K562 (cell line): ENCODE measurements around the gene CDYL. TPM values are rescaled to one million over a fixed set of nuclear protein-coding genes. Genes with fewer than 3 reads are reported as not detected.

Experiments
- ATAC-seq: fragments of 200-7000 bp; cut with Tn5 transposase; 3 replicates; pipeline ENCODE4 v1.9.1; 2020; ENCODE audit warnings: moderate library complexity
- BruUV-seq: library from RNA; stranded (reverse); fragments of 400-500 nt; replicated peaks from 2 replicates; lab custom pipeline; 2021; lab: Mats Ljungman, UMichigan
- CTCF ChIA-PET: fragments of 300-600 bp; formaldehyde crosslinking; extraction: SDS; loops from one replicate; lab custom pipeline; 2021; ENCODE audit warnings: low intra/inter-chr PET ratio; lab: Yijun Ruan, JAX
- POLR2A ChIA-PET: fragments of 300-600, 350-650 bp; sonication (Branson Sonifier 250); formaldehyde crosslinking; extraction: SDS; loops from one replicate; lab custom pipeline; 2021; ENCODE audit warnings: antibody characterized with exemption, inconsistent platforms; lab: Yijun Ruan, JAX
- DNase-seq, 4 experiments: peaks; one replicate each; pipeline versions ENCODE4 v3.0.0 to v3.0.0-alpha.2; 2011 to 2018; ENCODE audit warnings: low spot score in 3 of 4, mixed read lengths in 3 of 4; ENCODE audit errors: extremely low read depth in 1 of 4
- FAIRE-seq: peaks from 2 replicates; lab custom pipeline; 2011; peaks lifted over from hg19 to GRCh38; lab: Jason Lieb, UNC
- H2AFZ ChIP-seq: 2 replicates; pipeline ENCODE4 v1.6.0; 2011; ENCODE audit warnings: low read depth, low read length, control low read depth, inconsistent platforms
- H3K27ac ChIP-seq: fragments of 200-600 bp; 3 replicates; pipeline ENCODE4 v1.8.0; 2011; ENCODE audit warnings: low read depth, mild to moderate bottlenecking, control low read depth, inconsistent platforms, low read length, moderate library complexity, mixed read lengths; ENCODE audit errors: extremely low read depth
- H3K27me3 ChIP-seq, 2 experiments: fragments of 300-600 bp in 1 of 2; 2 replicates in 1 of 2; 3 replicates in 1 of 2; pipeline versions ENCODE4 v1.6.0 to v1.8.0; 2011; ENCODE audit warnings: inconsistent platforms in 2 of 2, low read length in 2 of 2, mild to moderate bottlenecking in 1 of 2, mixed read lengths in 1 of 2, moderate library complexity in 1 of 2; ENCODE audit not compliant: control insufficient read depth in 2 of 2, insufficient read depth in 2 of 2
- H3K36me3 ChIP-seq: fragments of 300-600 bp; 3 replicates; pipeline ENCODE4 v1.8.0; 2011; ENCODE audit warnings: mild to moderate bottlenecking, low read length, inconsistent platforms; ENCODE audit not compliant: control insufficient read depth, insufficient read depth
- H3K4me1 ChIP-seq, 2 experiments: fragments of 200-600 bp in 1 of 2; replicated peaks in 1 of 2; 2 replicates in 1 of 2; 3 replicates in 1 of 2; pipeline versions ENCODE4 v1.5.1 to v1.8.0; 2011; ENCODE audit warnings: inconsistent platforms in 2 of 2, low read length in 2 of 2, mild to moderate bottlenecking in 1 of 2, mixed read lengths in 1 of 2, moderate library complexity in 1 of 2; ENCODE audit not compliant: control insufficient read depth in 2 of 2, insufficient read depth in 2 of 2
- H3K4me2 ChIP-seq: 2 replicates; pipeline ENCODE4 v1.6.1; 2011; ENCODE audit warnings: low read length, control low read depth, inconsistent platforms, mixed read lengths; ENCODE audit not compliant: insufficient read depth
- H3K4me3 ChIP-seq: fragments of 200-600 bp; sonication (generic), shearing (Covaris generic); 2 replicates; pipeline ENCODE4 v1.5.1; 2016; ENCODE audit warnings: control low read depth, inconsistent platforms
- H3K79me2 ChIP-seq: fragments of 200-600 bp; 3 replicates; pipeline ENCODE4 v1.8.0; 2011; ENCODE audit warnings: low read length, inconsistent platforms; ENCODE audit not compliant: control insufficient read depth, insufficient read depth
- H3K9ac ChIP-seq, 2 experiments: 2 replicates each; pipeline versions ENCODE4 v1.6.0 to v1.6.1; 2011; ENCODE audit warnings: low read depth in 2 of 2, low read length in 2 of 2, control low read depth in 1 of 2, inconsistent platforms in 1 of 2, mild to moderate bottlenecking in 1 of 2, mixed read lengths in 1 of 2; ENCODE audit not compliant: insufficient read depth in 1 of 2
- H3K9me1 ChIP-seq: one replicate; pipeline ENCODE4 v1.6.0; 2011; ENCODE audit warnings: inconsistent platforms, mild to moderate bottlenecking, low read length, moderate library complexity; ENCODE audit not compliant: control insufficient read depth, insufficient read depth
- H3K9me3 ChIP-seq: replicated peaks from 2 replicates; pipeline ENCODE4 v1.5.1; 2011; ENCODE audit warnings: low read depth, low read length, inconsistent platforms; ENCODE audit not compliant: control insufficient read depth, insufficient read depth
- H4K20me1 ChIP-seq: replicated peaks from 2 replicates; pipeline ENCODE4 v1.6.1; 2011; ENCODE audit warnings: low read length, inconsistent platforms, mixed read lengths; ENCODE audit not compliant: control insufficient read depth, insufficient read depth
- BACH1 ChIP-seq: fragments of 200-800 bp; sonication (Bioruptor generic); IDR thresholded peaks from 2 replicates; pipeline ENCODE4 v1.6.1; 2016; ENCODE audit warnings: missing genetic modification characterization, missing compliant biosample characterization
- ETV1 ChIP-seq: fragments of 450-650 bp; conservative IDR thresholded peaks from 2 replicates; pipeline ENCODE4 v1.6.1; 2016; ENCODE audit warnings: missing genetic modification characterization, control low read depth, low read depth, missing compliant biosample characterization
- MNT ChIP-seq, 2 experiments: fragments of 450-650 bp; conservative IDR thresholded peaks; 2 replicates each; pipeline ENCODE4 v1.6.1; 2017; ENCODE audit warnings: mild to moderate bottlenecking in 2 of 2, moderate library complexity in 2 of 2
- PTRF ChIP-seq: fragments of 450-650 bp; IDR thresholded peaks from 2 replicates; pipeline ENCODE4 v1.6.1; 2016; ENCODE audit warnings: mild to moderate bottlenecking, missing genetic modification characterization, missing compliant biosample characterization
- RBM17 ChIP-seq: fragments of 200-400 bp; formaldehyde crosslinking; IDR thresholded peaks from 2 replicates; pipeline ENCODE4 v1.6.1; 2017; ENCODE audit warnings: low read depth, mild to moderate bottlenecking, low read length, borderline replicate concordance
- SIN3B ChIP-seq: fragments of 450-650 bp; IDR thresholded peaks from 2 replicates; pipeline ENCODE4 v1.6.1; 2017; ENCODE audit warnings: low read depth, mild to moderate bottlenecking, moderate library complexity
- SMARCA4 ChIP-seq: fragments of 450-650 bp; IDR thresholded peaks from 2 replicates; pipeline ENCODE4 v1.6.1; 2016
- STAT5B ChIP-seq: fragments of 250-450 bp; sonication (Bioruptor Pico); IDR thresholded peaks from 2 replicates; pipeline ENCODE4 v1.8.0; 2021; ENCODE audit warnings: mild to moderate bottlenecking, inconsistent platforms
- ZC3H8 ChIP-seq: fragments of 450-650 bp; IDR thresholded peaks from 2 replicates; pipeline ENCODE4 v1.6.1; 2017
- WGBS: fragments of 100-300 bp; shearing (Covaris generic); methylation state at CpG from one replicate; pipeline ENCODE4 v1.1.6; 2016; ENCODE audit warnings: low coverage, mixed read lengths; ENCODE audit not compliant: insufficient coverage; ENCODE audit errors: missing lambda C conversion rate; 5-methylcytosine and 5-hydroxymethylcytosine counted together
- in situ Hi-C: fragments of 300-500 bp; cut with MboI; formaldehyde crosslinking; loops from 4 replicates; pipeline ENCODE4 v1.15.0; 2018; ENCODE audit warnings: inconsistent platforms, mixed read lengths
- intact Hi-C: fragments of 100-400 bp; cut with micrococcal nuclease; formaldehyde crosslinking; loops from 2 replicates; pipeline ENCODE4 v1.14.2; 2022
- polyA plus RNA-seq, 8 experiments: library from polyadenylated mRNA; depleted of rRNA in 4 of 8; stranded (reverse) in 5 of 8; unstranded in 3 of 8; fragments of >200 nt; fragmentation: Nextera tagmentation in 2 of 8; fragmentation: Illumina TruSeq in 1 of 8; extraction: Ambion mirVana in 2 of 8; extraction: Trizol in 1 of 8; gene quantifications; 2 replicates each; pipeline versions ENCODE4 v1.2.1 to v1.2.3, GENCODE V29; 2011 to 2014; ENCODE audit warnings: inconsistent platforms in 1 of 8, missing spikeins in 1 of 8
- total RNA-seq, 7 experiments: library from RNA; depleted of rRNA in 6 of 7; stranded (reverse); fragments of >200 nt in 6 of 7; fragmentation: Illumina TruSeq in 2 of 7; extraction: Trizol in 2 of 7; gene quantifications; 2 replicates each; pipeline versions ENCODE4 v1.2.1 to v1.2.3, GENCODE V29; 2011 to 2021; ENCODE audit warnings: low replicate concordance in 1 of 7
- TF ChIP-seq, protein P1 (sequence below): fragments of 250-450 bp; sonication (Bioruptor Pico); IDR thresholded peaks from 2 replicates; pipeline ENCODE4 v1.8.0; 2021; ENCODE audit warnings: mild to moderate bottlenecking, moderate library complexity
- TF ChIP-seq, protein P2 (sequence below), 2 experiments: fragments of 450-650 bp; IDR thresholded peaks; 2 replicates each; pipeline ENCODE4 v1.6.1; 2016

The CDYL gene
- total and polyA plus RNA-seq, 9 of the 15 experiments (the other 6 are each of a cell fraction or from before 2014, with no cell fraction given) = 8.1 to 45.8 (median 40.8) TPM

DNA sequence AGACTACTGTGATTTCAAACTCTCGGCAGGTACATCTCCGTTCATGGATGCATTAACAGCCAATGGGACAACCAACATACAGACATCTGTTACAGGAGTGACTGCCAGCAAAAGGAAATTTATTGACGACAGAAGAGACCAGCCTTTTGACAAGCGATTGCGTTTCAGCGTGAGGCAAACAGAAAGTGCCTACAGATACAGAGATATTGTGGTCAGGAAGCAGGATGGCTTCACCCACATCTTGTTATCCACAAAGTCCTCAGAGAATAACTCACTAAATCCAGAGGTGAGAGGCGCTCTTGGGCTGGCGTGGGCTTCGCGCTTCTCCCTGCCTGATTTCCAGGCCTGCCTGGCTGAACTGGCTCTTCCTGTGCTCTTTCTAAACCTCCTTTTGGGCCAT is 159.3 kb downstream of the CDYL start:
- H2AFZ ChIP-seq = no peak overlapping the region
- intact Hi-C loops = loop anchor here (5.0 to 10.0 kb wide), 2 partner anchors 151 to 313 kb away; no protein-coding TSS in a partner anchor
- no peak for FAIRE-seq
- H3K36me3 ChIP-seq = peaks cover 9% of the 10 kb centered on the region
- H4K20me1 ChIP-seq = peaks cover 46% of the 10 kb centered on the region; the same call in 1 of the 2 replicates
- TF ChIP-seq PTRF (tag) (no peak), RBM17 (no peak), BACH1 (no peak), ETV1 (tag) (no peak), SMARCA4 (no peak), MNT (conservative IDR thresholded peaks at IDR 0.05) (no peak), ZC3H8 (no peak), STAT5B (CRISPR knock-in tag) (no peak), SIN3B (no peak)
- TF ChIP-seq, protein P1, sequence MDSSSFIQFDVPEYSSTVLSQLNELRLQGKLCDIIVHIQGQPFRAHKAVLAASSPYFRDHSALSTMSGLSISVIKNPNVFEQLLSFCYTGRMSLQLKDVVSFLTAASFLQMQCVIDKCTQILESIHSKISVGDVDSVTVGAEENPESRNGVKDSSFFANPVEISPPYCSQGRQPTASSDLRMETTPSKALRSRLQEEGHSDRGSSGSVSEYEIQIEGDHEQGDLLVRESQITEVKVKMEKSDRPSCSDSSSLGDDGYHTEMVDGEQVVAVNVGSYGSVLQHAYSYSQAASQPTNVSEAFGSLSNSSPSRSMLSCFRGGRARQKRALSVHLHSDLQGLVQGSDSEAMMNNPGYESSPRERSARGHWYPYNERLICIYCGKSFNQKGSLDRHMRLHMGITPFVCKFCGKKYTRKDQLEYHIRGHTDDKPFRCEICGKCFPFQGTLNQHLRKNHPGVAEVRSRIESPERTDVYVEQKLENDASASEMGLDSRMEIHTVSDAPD (CRISPR knock-in tag) = no peak
- TF ChIP-seq, protein P2, sequence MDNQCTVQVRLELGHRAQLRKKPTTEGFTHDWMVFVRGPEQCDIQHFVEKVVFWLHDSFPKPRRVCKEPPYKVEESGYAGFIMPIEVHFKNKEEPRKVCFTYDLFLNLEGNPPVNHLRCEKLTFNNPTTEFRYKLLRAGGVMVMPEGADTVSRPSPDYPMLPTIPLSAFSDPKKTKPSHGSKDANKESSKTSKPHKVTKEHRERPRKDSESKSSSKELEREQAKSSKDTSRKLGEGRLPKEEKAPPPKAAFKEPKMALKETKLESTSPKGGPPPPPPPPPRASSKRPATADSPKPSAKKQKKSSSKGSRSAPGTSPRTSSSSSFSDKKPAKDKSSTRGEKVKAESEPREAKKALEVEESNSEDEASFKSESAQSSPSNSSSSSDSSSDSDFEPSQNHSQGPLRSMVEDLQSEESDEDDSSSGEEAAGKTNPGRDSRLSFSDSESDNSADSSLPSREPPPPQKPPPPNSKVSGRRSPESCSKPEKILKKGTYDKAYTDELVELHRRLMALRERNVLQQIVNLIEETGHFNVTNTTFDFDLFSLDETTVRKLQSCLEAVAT (IDR thresholded peaks at IDR 0.05) = no peak
- TF ChIP-seq, all 486 proteins: peak for 0
- POLR2A ChIA-PET = no interaction called here
- H3K79me2 ChIP-seq = peaks cover 32% of the 10 kb centered on the region
- no peaks in the 10 kb centered on the region for H3K9me1 ChIP-seq
- ATAC-seq = no peak
- in situ Hi-C loops = loop anchor here (10.0 kb wide), 1 partner anchor 621 kb away; no protein-coding TSS in a partner anchor
- no peak overlapping the region for H3K27ac ChIP-seq
- no peaks in the 10 kb centered on the region for H3K27me3 ChIP-seq
- no peak overlapping the region for H3K4me3 ChIP-seq
- peak overlapping the region in 1 of 2 experiments; percentile 18; a peak in 1 of 4 replicates for H3K9ac ChIP-seq
- 94% methylated on average over 10 of the region's 10 CpGs for WGBS
- H3K9me3 ChIP-seq = no peaks in the 10 kb centered on the region
- H3K4me1 ChIP-seq = peaks cover 6 to 10% of the 10 kb centered on the region in 2 experiments
- CTCF ChIA-PET = no interaction called here
- H3K4me2 ChIP-seq = no peak overlapping the region
- BruUV-seq = no TSS peak
- no peak for DNase-seq
